GM12878 (cell line): Measurements from ENCODE around the gene HP1BP3. TPM values are rescaled to one million over a fixed set of nuclear protein-coding genes. Genes with fewer than 3 reads are reported as not detected.
A peak's percentile ranks its signal among the peaks of the same experiment; 100 is the strongest.

ENCODE experiments used
- ATAC-seq: fragments of 200-7000 bp; cut with Tn5 transposase; 3 replicates; pipeline ENCODE4 v1.9.1; 2020; ENCODE audit warnings: mild to moderate bottlenecking, moderate library complexity
- BruUV-seq: library from RNA; stranded (reverse); fragments of 400-500 nt; replicated peaks from 2 replicates; lab custom pipeline; 2021; lab: Mats Ljungman, UMichigan
- CTCF ChIA-PET: fragments of 300-600 bp; sonication (Branson Sonifier 250); formaldehyde crosslinking; extraction: SDS; loops from one replicate; lab custom pipeline; 2021; ENCODE audit warnings: inconsistent platforms; lab: Yijun Ruan, JAX
- POLR2A ChIA-PET: fragments of 350-600 bp; formaldehyde crosslinking; extraction: SDS; loops from one replicate; lab custom pipeline; 2021; ENCODE audit warnings: inconsistent platforms; lab: Charles Lee
- RAD21 ChIA-PET: fragments of 300-600 bp; sonication (Branson Sonifier 250); formaldehyde crosslinking; loops from one replicate; lab custom pipeline; 2023; ENCODE audit warnings: antibody characterized with exemption; ENCODE audit not compliant: unreplicated experiment; lab: Charles Lee
- SMC1A ChIA-PET: fragments of 300-600 bp; sonication (Branson Sonifier 250); formaldehyde crosslinking; loops from one replicate; lab custom pipeline; 2023; ENCODE audit not compliant: unreplicated experiment, uncharacterized antibody; lab: Charles Lee
- DNase-seq: peaks from one replicate; pipeline ENCODE4 v3.0.0-alpha.2; 2011; ENCODE audit warnings: low read depth, low spot score
- FAIRE-seq: peaks from 3 replicates; lab custom pipeline; 2011; peaks lifted over from hg19 to GRCh38; lab: Jason Lieb, UNC
- H2AFZ ChIP-seq: 2 replicates; pipeline ENCODE4 v1.6.0; 2011; ENCODE audit warnings: low read depth, low read length, control low read depth; ENCODE audit not compliant: control insufficient read depth
- H3K27ac ChIP-seq: 2 replicates; pipeline ENCODE4 v1.5.1; 2011; ENCODE audit warnings: control low read depth; ENCODE audit not compliant: control insufficient read depth, insufficient read depth
- H3K27me3 ChIP-seq, 2 experiments: replicated peaks in 1 of 2; 2 replicates each; pipeline versions ENCODE4 v1.6.0 to v1.6.1; 2011; ENCODE audit warnings: low read length in 1 of 2; ENCODE audit not compliant: control insufficient read depth in 2 of 2, insufficient read depth in 2 of 2
- H3K36me3 ChIP-seq, 2 experiments: 2 replicates each; pipeline ENCODE4 v1.5.1; 2011; ENCODE audit warnings: low read length in 1 of 2; ENCODE audit not compliant: control insufficient read depth in 2 of 2, insufficient read depth in 2 of 2
- H3K4me1 ChIP-seq: 2 replicates; pipeline ENCODE4 v1.6.1; 2011; ENCODE audit warnings: mild to moderate bottlenecking, low read length, moderate library complexity, mixed read lengths; ENCODE audit not compliant: control insufficient read depth, insufficient read depth
- H3K4me2 ChIP-seq: 2 replicates; pipeline ENCODE4 v1.6.0; 2011; ENCODE audit warnings: control low read depth; ENCODE audit not compliant: control insufficient read depth, insufficient read depth
- H3K4me3 ChIP-seq: fragments of 200-600 bp; sonication (generic); 2 replicates; pipeline ENCODE4 v1.5.1; 2016
- H3K79me2 ChIP-seq: 2 replicates; pipeline ENCODE4 v1.6.0; 2011; ENCODE audit warnings: low read length; ENCODE audit not compliant: control insufficient read depth, insufficient read depth
- H3K9ac ChIP-seq: 2 replicates; pipeline ENCODE4 v1.8.0; 2011; ENCODE audit warnings: low read length, control low read depth, mixed read lengths; ENCODE audit not compliant: control insufficient read depth, insufficient read depth
- H3K9me3 ChIP-seq: replicated peaks from 3 replicates; pipeline ENCODE4 v1.5.1; 2011; ENCODE audit warnings: mild to moderate bottlenecking, low read length; ENCODE audit not compliant: control insufficient read depth, insufficient read depth
- H4K20me1 ChIP-seq: 2 replicates; pipeline ENCODE4 v1.6.0; 2011; ENCODE audit not compliant: control insufficient read depth, insufficient read depth
- HSF1 ChIP-seq: fragments of 150-350 bp; IDR thresholded peaks from 2 replicates; pipeline ENCODE4 v1.6.1; 2014; ENCODE audit warnings: mild to moderate bottlenecking, low read depth, low read length
- NFXL1 ChIP-seq: fragments of 450-650 bp; IDR thresholded peaks from 2 replicates; pipeline ENCODE4 v1.6.1; 2017; ENCODE audit warnings: antibody characterized with exemption, mild to moderate bottlenecking, borderline replicate concordance
- POLR2AphosphoS2 ChIP-seq: IDR thresholded peaks from 2 replicates; pipeline ENCODE4 v1.6.1; 2011; ENCODE audit warnings: low read depth, mild to moderate bottlenecking, low read length, improper control_type of control experiment, moderate library complexity
- SUZ12 ChIP-seq: fragments of 200-600 bp; sonication (generic); IDR thresholded peaks from one replicate; pipeline ENCODE4 v1.6.1; 2018; ENCODE audit warnings: antibody characterized with exemption, mild to moderate bottlenecking; ENCODE audit not compliant: unreplicated experiment
- WGBS: methylation state at CpG from one replicate; pipeline ENCODE4 v1.1.6; 2016; ENCODE audit warnings: low lambda C conversion rate; ENCODE audit not compliant: insufficient replicate concordance, insufficient coverage; ENCODE audit errors: missing lambda C conversion rate; 5-methylcytosine and 5-hydroxymethylcytosine counted together
- in situ Hi-C: fragments of 300-500 bp; cut with MboI; formaldehyde crosslinking; loops from 9 replicates; pipeline ENCODE4 v1.14.3; 2018; ENCODE audit warnings: mixed read lengths
- intact Hi-C: fragments of 100-400 bp; cut with micrococcal nuclease; formaldehyde crosslinking; loops from one replicate; pipeline ENCODE4 v1.14.2; 2022; ENCODE audit not compliant: unreplicated experiment
- polyA plus RNA-seq, 11 experiments: library from polyadenylated mRNA; depleted of rRNA in 4 of 11; unstranded in 6 of 11; stranded (reverse) in 5 of 11; fragments of >200 nt; fragmentation: Nextera tagmentation in 4 of 11; fragmentation: Illumina TruSeq in 1 of 11; extraction: Ambion mirVana in 4 of 11; extraction: Trizol in 1 of 11; gene quantifications; 1 replicate in 1 of 11; 2 replicates in 10 of 11; pipeline versions ENCODE4 v1.2.1 to v1.2.3, GENCODE V29; 2011 to 2016; ENCODE audit warnings: inconsistent platforms in 2 of 11, missing spikeins in 2 of 11, low read depth in 1 of 11
- total RNA-seq, 4 experiments: library from RNA; depleted of rRNA in 3 of 4; stranded (reverse); fragments of >200 nt in 3 of 4; fragmentation: Illumina TruSeq in 1 of 4; extraction: Trizol in 1 of 4; gene quantifications; 2 replicates each; pipeline versions ENCODE4 v1.2.1 to v1.2.3, GENCODE V29; 2013 to 2021

The HP1BP3 gene
- total and polyA plus RNA-seq, 10 of the 15 experiments (the other 5 are each of a cell fraction or from before 2014, with no cell fraction given) = 32.6 to 188 (median 133) TPM

GRCh38 chr1:20731057-20731991, 55.8 kb downstream of the HP1BP3 start:
- RAD21 ChIA-PET = interaction anchor here (1.5 to 2.3 kb wide), 2 partner anchors 34 to 464 kb away, joined by 6 read pairs; no protein-coding TSS in a partner anchor
- DNase-seq (no peak), ATAC-seq (peak; percentile 21), FAIRE-seq (no peak)
- Histone ChIP-seq H3K27me3 (peaks cover 8 to 9% of the 10 kb centered on the region in 2 experiments; a peak in 3 of 4 replicates), H3K36me3 (no peaks in the 10 kb centered on the region), H4K20me1 (0 out of 2 replicates have a peak, but pooled peaks cover 2% of the 10 kb centered on the region), H3K27ac (no peak overlapping the region), H3K9ac (no peak overlapping the region), H3K79me2 (no peaks in the 10 kb centered on the region), H3K4me2 (peak overlapping the region; percentile 98), H3K9me3 (no peaks in the 10 kb centered on the region), H3K4me3 (peak overlapping the region; percentile 50; the same call in 1 of the 2 replicates), H2AFZ (peak overlapping the region; percentile 46), H3K4me1 (peaks cover 10% of the 10 kb centered on the region)
- BruUV-seq = no TSS peak
- 21% methylated on average over 25 of the region's 62 CpGs for WGBS
- TF ChIP-seq SUZ12 (no peak), HSF1 (no peak), NFXL1 (no peak), POLR2AphosphoS2 (no peak)
- in situ Hi-C loops (no loop called here), intact Hi-C loops (no loop called here)
- SMC1A ChIA-PET = no interaction called here
- CTCF ChIA-PET = interaction anchor here (0.6 to 1.0 kb wide), 3 partner anchors 24 to 414 kb away, joined by 3 to 4 read pairs (median 4); no protein-coding TSS in a partner anchor
- POLR2A ChIA-PET = interaction anchor here (0.5 to 2.8 kb wide), 2 partner anchors 56 to 216 kb away, joined by 3 to 7 read pairs; partner anchors contain the start of gene HP1BP3
